ENCODE data around the gene FZD7.

GRCh38 chr2:202005272-202005887, 28.3 kb upstream of the FZD7 start:
- TF ChIP-seq CTCF (IDR thresholded peaks at IDR 0.05) (no peak), POLR2A (IDR thresholded peaks at IDR 0.05) (no peak)

All from body of pancreas (tissue), 4 donors.